ENCODE results near the gene FZD2. TPM values are rescaled to one million over a fixed set of nuclear protein-coding genes. Genes with fewer than 3 reads are reported as not detected.

Gene FZD2
- polyA plus RNA-seq, 2 of the 4 experiments (the other 2 are of a cell fraction), result 25.8 to 54.9 TPM

- TF ChIP-seq, protein P1, sequence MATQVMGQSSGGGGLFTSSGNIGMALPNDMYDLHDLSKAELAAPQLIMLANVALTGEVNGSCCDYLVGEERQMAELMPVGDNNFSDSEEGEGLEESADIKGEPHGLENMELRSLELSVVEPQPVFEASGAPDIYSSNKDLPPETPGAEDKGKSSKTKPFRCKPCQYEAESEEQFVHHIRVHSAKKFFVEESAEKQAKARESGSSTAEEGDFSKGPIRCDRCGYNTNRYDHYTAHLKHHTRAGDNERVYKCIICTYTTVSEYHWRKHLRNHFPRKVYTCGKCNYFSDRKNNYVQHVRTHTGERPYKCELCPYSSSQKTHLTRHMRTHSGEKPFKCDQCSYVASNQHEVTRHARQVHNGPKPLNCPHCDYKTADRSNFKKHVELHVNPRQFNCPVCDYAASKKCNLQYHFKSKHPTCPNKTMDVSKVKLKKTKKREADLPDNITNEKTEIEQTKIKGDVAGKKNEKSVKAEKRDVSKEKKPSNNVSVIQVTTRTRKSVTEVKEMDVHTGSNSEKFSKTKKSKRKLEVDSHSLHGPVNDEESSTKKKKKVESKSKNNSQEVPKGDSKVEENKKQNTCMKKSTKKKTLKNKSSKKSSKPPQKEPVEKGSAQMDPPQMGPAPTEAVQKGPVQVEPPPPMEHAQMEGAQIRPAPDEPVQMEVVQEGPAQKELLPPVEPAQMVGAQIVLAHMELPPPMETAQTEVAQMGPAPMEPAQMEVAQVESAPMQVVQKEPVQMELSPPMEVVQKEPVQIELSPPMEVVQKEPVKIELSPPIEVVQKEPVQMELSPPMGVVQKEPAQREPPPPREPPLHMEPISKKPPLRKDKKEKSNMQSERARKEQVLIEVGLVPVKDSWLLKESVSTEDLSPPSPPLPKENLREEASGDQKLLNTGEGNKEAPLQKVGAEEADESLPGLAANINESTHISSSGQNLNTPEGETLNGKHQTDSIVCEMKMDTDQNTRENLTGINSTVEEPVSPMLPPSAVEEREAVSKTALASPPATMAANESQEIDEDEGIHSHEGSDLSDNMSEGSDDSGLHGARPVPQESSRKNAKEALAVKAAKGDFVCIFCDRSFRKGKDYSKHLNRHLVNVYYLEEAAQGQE (IDR thresholded peaks at IDR 0.05), result no peak
- TF ChIP-seq HDAC2 (IDR thresholded peaks at IDR 0.05) (no peak), JUN (IDR thresholded peaks at IDR 0.05) (no peak), NPAS2 (CRISPR knock-in tag; IDR thresholded peaks at IDR 0.05; ENCODE audit: borderline replicate concordance) (no peak), RFX5 (IDR thresholded peaks at IDR 0.05) (no peak), KDM1A (IDR thresholded peaks at IDR 0.05; ENCODE audit: low read depth) (no peak), MYC (IDR thresholded peaks at IDR 0.05; ENCODE audit: borderline replicate concordance, low read length) (no peak), HOXA7 (CRISPR knock-in tag; IDR thresholded peaks at IDR 0.05) (no peak), CBX8 (IDR thresholded peaks at IDR 0.05) (no peak)
- TF ChIP-seq, protein P2, sequence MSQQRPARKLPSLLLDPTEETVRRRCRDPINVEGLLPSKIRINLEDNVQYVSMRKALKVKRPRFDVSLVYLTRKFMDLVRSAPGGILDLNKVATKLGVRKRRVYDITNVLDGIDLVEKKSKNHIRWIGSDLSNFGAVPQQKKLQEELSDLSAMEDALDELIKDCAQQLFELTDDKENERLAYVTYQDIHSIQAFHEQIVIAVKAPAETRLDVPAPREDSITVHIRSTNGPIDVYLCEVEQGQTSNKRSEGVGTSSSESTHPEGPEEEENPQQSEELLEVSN (IDR thresholded peaks at IDR 0.05; ENCODE audit: borderline replicate concordance, low read depth), result no peak
Measured at GRCh38 chr17:44546671-44547606, 10.3 kb upstream of the FZD2 start (continued).

GRCh38 chr17:44547625-44548267, 9.5 kb upstream of the FZD2 start:
- CTCF ChIA-PET, result interaction anchor here (1.0 to 8.7 kb wide), 4 partner anchors 14 to 184 kb away, joined by 3 to 145 read pairs (median 9); partner anchors contain the start of genes FAM171A2 and MEIOC
- Histone ChIP-seq H3K4me2 (peak overlapping the region; percentile 41; the same call in 2 of the 3 replicates), H3K4me1 (peaks cover 70% of the 10 kb centered on the region), H3K9me3 (peaks cover 14% of the 10 kb centered on the region), H3K4me3 (no peak overlapping the region), H3K27ac (peak overlapping the region; percentile 93 to 94)
- FAIRE-seq (no peak), ATAC-seq (no peak), DNase-seq (ENCODE audit: low read depth in 1 of 2, low spot score in 1 of 2) (no peak)
- TF ChIP-seq HDAC2 (IDR thresholded peaks at IDR 0.05), result no peak
- no peak for TF ChIP-seq MAZ (IDR thresholded peaks at IDR 0.05; ENCODE audit: borderline replicate concordance, low read depth, low read length)
- TF ChIP-seq, protein P2 (IDR thresholded peaks at IDR 0.05; ENCODE audit: borderline replicate concordance, low read depth), result no peak
- no peak for TF ChIP-seq CBX2 (IDR thresholded peaks at IDR 0.05; ENCODE audit: borderline replicate concordance, low read depth)
- TF ChIP-seq ZSCAN20 (CRISPR knock-in tag; IDR thresholded peaks at IDR 0.05), result no peak
- no peak for TF ChIP-seq MYC (IDR thresholded peaks at IDR 0.05; ENCODE audit: borderline replicate concordance, low read length)
- TF ChIP-seq NR3C1 (IDR thresholded peaks at IDR 0.05), result no peak
- no peak for TF ChIP-seq HEYL (CRISPR knock-in tag; IDR thresholded peaks at IDR 0.05)
- TF ChIP-seq MAFK (IDR thresholded peaks at IDR 0.05; ENCODE audit: partially characterized antibody), result no peak
- POLR2A ChIA-PET, result no interaction called here
- WGBS (ENCODE audit: missing lambda C conversion rate), result 85% methylated on average over 4 of the region's 4 CpGs

All from A549 (cell line).